HCT116 (cell line): ENCODE data around the gene DCTN3. TPM values are rescaled to one million over a fixed set of nuclear protein-coding genes. Genes with fewer than 3 reads are reported as not detected.

Experiments
- ATAC-seq: fragments of 200-7000 bp; cut with Tn5 transposase; 2 replicates; pipeline ENCODE4 v1.9.1; 2020; ENCODE audit warnings: mild to moderate bottlenecking, moderate library complexity
- BruUV-seq: library from RNA; stranded (reverse); fragments of 400-500 nt; replicated peaks from 2 replicates; lab custom pipeline; 2021; lab: Mats Ljungman, UMichigan
- CTCF ChIA-PET: fragments of 300-600 bp; sonication (Branson Sonifier 250); formaldehyde crosslinking; loops from one replicate; lab custom pipeline; 2021; ENCODE audit warnings: antibody characterized with exemption; lab: Charles Lee
- POLR2A ChIA-PET: fragments of 300-600, 350-600 bp; sonication (Branson Sonifier 250); formaldehyde crosslinking; loops from one replicate; lab custom pipeline; 2021; ENCODE audit warnings: antibody characterized with exemption; lab: Charles Lee
- RAD21 ChIA-PET, 2 experiments: fragments of 300-600 bp; sonication (Branson Sonifier 250); formaldehyde crosslinking; loops; one replicate each; lab custom pipeline; 2023; ENCODE audit warnings: low total read pairs in 2 of 2; ENCODE audit not compliant: uncharacterized antibody in 2 of 2, unreplicated experiment in 2 of 2, low non-redundant PET in 1 of 2; lab: Charles Lee
- DNase-seq: peaks from one replicate; pipeline ENCODE4 v3.0.0-alpha.2; 2010; ENCODE audit warnings: low read depth, low spot score
- H2AFZ ChIP-seq: fragments of 200-600 bp; shearing (Covaris generic), sonication (generic); 2 replicates; pipeline ENCODE4 v1.6.1; 2017; ENCODE audit warnings: low read depth, mixed run types, mixed read lengths, antibody characterized with exemption, low read length; ENCODE audit not compliant: poor library complexity, severe bottlenecking
- H3K27ac ChIP-seq: 2 replicates; pipeline ENCODE4 v1.5.1; 2012; ENCODE audit warnings: low read depth, low read length
- H3K27me3 ChIP-seq: fragments of 200-600 bp; sonication (generic); 2 replicates; pipeline ENCODE4 v1.6.1; 2016; ENCODE audit warnings: mixed run types, low read length, mixed read lengths; ENCODE audit not compliant: insufficient read depth
- H3K36me3 ChIP-seq, 2 experiments: fragments of 200-500 bp in 1 of 2; fragments of 200-600 bp in 1 of 2; sonication (Bioruptor generic) in 1 of 2; sonication (generic) in 1 of 2; 2 replicates each; pipeline versions ENCODE4 v1.5.1 to v1.6.1; 2014 to 2016; ENCODE audit warnings: low read length in 2 of 2, inconsistent platforms in 1 of 2, mixed read lengths in 1 of 2, mixed run types in 1 of 2; ENCODE audit not compliant: insufficient read depth in 2 of 2, control insufficient read depth in 1 of 2
- H3K4me1 ChIP-seq, 2 experiments: fragments of 200-600 bp in 1 of 2; sonication (generic) in 1 of 2; 2 replicates each; pipeline versions ENCODE4 v1.5.1 to v1.6.1; 2012 to 2017; ENCODE audit warnings: low read length in 2 of 2, inconsistent platforms in 1 of 2, mild to moderate bottlenecking in 1 of 2, mixed read lengths in 1 of 2, mixed run types in 1 of 2, moderate library complexity in 1 of 2; ENCODE audit not compliant: insufficient read depth in 2 of 2, control insufficient read depth in 1 of 2
- H3K4me2 ChIP-seq: fragments of 200-600 bp; sonication (generic); 2 replicates; pipeline ENCODE4 v1.6.1; 2017; ENCODE audit warnings: mixed run types, low read length, mixed read lengths
- H3K4me3 ChIP-seq, 2 experiments: fragments of 200-600 bp in 1 of 2; sonication (generic) in 1 of 2; replicated peaks in 1 of 2; 2 replicates each; pipeline ENCODE4 v1.5.1; 2011 to 2016; ENCODE audit warnings: low read length in 2 of 2, control low read depth in 1 of 2, low read depth in 1 of 2, mild to moderate bottlenecking in 1 of 2, mixed read lengths in 1 of 2, mixed run types in 1 of 2
- H3K79me2 ChIP-seq: fragments of 200-600 bp; sonication (generic); 2 replicates; pipeline ENCODE4 v1.6.1; 2017; ENCODE audit warnings: mild to moderate bottlenecking, mixed run types, low read length, moderate library complexity, mixed read lengths; ENCODE audit not compliant: insufficient read depth
- H3K9ac ChIP-seq: fragments of 200-600 bp; sonication (generic); 2 replicates; pipeline ENCODE4 v1.6.1; 2016; ENCODE audit warnings: low read length, mixed read lengths
- H3K9me2 ChIP-seq: fragments of 200-600 bp; sonication (generic), shearing (Covaris generic); 2 replicates; pipeline ENCODE4 v1.6.1; 2017; ENCODE audit warnings: mixed run types, mild to moderate bottlenecking, moderate library complexity; ENCODE audit not compliant: insufficient read depth
- H3K9me3 ChIP-seq, 2 experiments: fragments of 200-500 bp in 1 of 2; fragments of 200-600 bp in 1 of 2; sonication (Bioruptor generic) in 1 of 2; sonication (generic) in 1 of 2; 2 replicates each; pipeline ENCODE4 v1.6.1; 2014 to 2017; ENCODE audit warnings: low read length in 2 of 2, mixed read lengths in 2 of 2, inconsistent platforms in 1 of 2, low read depth in 1 of 2, mild to moderate bottlenecking in 1 of 2, mixed run types in 1 of 2, moderate library complexity in 1 of 2; ENCODE audit not compliant: control insufficient read depth in 1 of 2, insufficient read depth in 1 of 2
- H4K20me1 ChIP-seq: fragments of 200-600 bp; sonication (generic), shearing (Covaris generic); 2 replicates; pipeline ENCODE4 v1.6.1; 2017; ENCODE audit warnings: mixed run types, mild to moderate bottlenecking, moderate library complexity; ENCODE audit not compliant: insufficient read depth
- CTCF ChIP-seq, 3 experiments: fragments of 200-600 bp in 1 of 3; sonication (generic) in 1 of 3; IDR thresholded peaks in 2 of 3; conservative IDR thresholded peaks in 1 of 3; 2 replicates each; pipeline ENCODE4 v1.5.1; 2012 to 2017; ENCODE audit warnings: low read depth in 2 of 3, low read length in 2 of 3, antibody characterized with exemption in 1 of 3, borderline replicate concordance in 1 of 3, control low read depth in 1 of 3, mild to moderate bottlenecking in 1 of 3, mixed read lengths in 1 of 3, mixed run types in 1 of 3, moderate library complexity in 1 of 3; ENCODE audit not compliant: insufficient read depth in 1 of 3
- EGR1 ChIP-seq: IDR thresholded peaks from 2 replicates; pipeline ENCODE4 v1.6.1; 2012; ENCODE audit warnings: low read depth
- EZH2 ChIP-seq: fragments of 200-600 bp; sonication (generic); IDR thresholded peaks from 2 replicates; pipeline ENCODE4 v1.6.1; 2017; ENCODE audit warnings: antibody characterized with exemption, mixed run types
- FOSL1 ChIP-seq: IDR thresholded peaks from 2 replicates; pipeline ENCODE4 v1.6.1; 2012; ENCODE audit warnings: low read depth
- MAX ChIP-seq: IDR thresholded peaks from 2 replicates; pipeline ENCODE4 v1.6.1; 2012
- POLR2A ChIP-seq: IDR thresholded peaks from 2 replicates; pipeline ENCODE4 v1.7.0; 2011; ENCODE audit warnings: borderline replicate concordance; ENCODE audit not compliant: insufficient read depth, insufficient read length; ENCODE audit errors: extremely low read depth
- REST ChIP-seq: IDR thresholded peaks from 2 replicates; pipeline ENCODE4 v1.6.1; 2012; ENCODE audit warnings: low read depth
- SP1 ChIP-seq: IDR thresholded peaks from 2 replicates; pipeline ENCODE4 v1.6.1; 2012; ENCODE audit warnings: low read depth
- SRF ChIP-seq: IDR thresholded peaks from 2 replicates; pipeline ENCODE4 v1.6.1; 2012; ENCODE audit warnings: low read depth
- ZBTB33 ChIP-seq: IDR thresholded peaks from 2 replicates; pipeline ENCODE4 v1.6.1; 2011; ENCODE audit warnings: mild to moderate bottlenecking, low read length, moderate library complexity; ENCODE audit not compliant: insufficient replicate concordance; ENCODE audit errors: extremely low read depth
- ZFX ChIP-seq: fragments of 450-650 bp; IDR thresholded peaks from 2 replicates; pipeline ENCODE4 v1.6.1; 2017
- ZNF274 ChIP-seq: fragments of 200-500 bp; sonication (Bioruptor generic); IDR thresholded peaks from 2 replicates; pipeline ENCODE4 v1.6.1; 2014; ENCODE audit warnings: mild to moderate bottlenecking, low read depth, low read length, inconsistent platforms
- intact Hi-C: fragments of 100-400 bp; cut with micrococcal nuclease; formaldehyde crosslinking; loops from 2 replicates; pipeline ENCODE4 v1.10.0; 2022
- total RNA-seq: library from RNA; stranded (reverse); gene quantifications from one replicate; pipeline ENCODE4 v1.2.1, GENCODE V29; 2021; ENCODE audit not compliant: unreplicated experiment

Gene DCTN3
- total RNA-seq, 1 experiment from 2014 or later: 64.0 TPM

GRCh38 chr9:34646211-34647083 lies 26.2 kb upstream of the DCTN3 start, which contains the start of gene GALT (continued):
- TF ChIP-seq ZBTB33 (no peak), CTCF (IDR thresholded peaks at IDR 0.05 in 2 of 3, conservative IDR thresholded peaks at IDR 0.05 in 1 of 3; ENCODE audit: borderline replicate concordance in 1 of 3, insufficient read depth in 1 of 3, low read depth in 2 of 3, low read length in 2 of 3) (peak in 2 of 3 experiments; percentile 43 to 45; a peak in 4 of 6 replicates), SRF (no peak), MAX (no peak)

GRCh38 chr9:34644766-34645314 lies 24.5 kb upstream of the DCTN3 start:
- H2AFZ ChIP-seq: no peak overlapping the region
- no peaks in the 10 kb centered on the region for H3K9me3 ChIP-seq
- intact Hi-C loops: no loop called here
- CTCF ChIA-PET: interaction anchor here (1.2 kb wide), 1 partner anchor 11 kb away, joined by 3 read pairs; no protein-coding TSS in a partner anchor
- H3K4me2 ChIP-seq: no peak overlapping the region
- no peak overlapping the region for H3K9ac ChIP-seq
- RAD21 ChIA-PET: no interaction called here
- ATAC-seq: no peak
- no peaks in the 10 kb centered on the region for H4K20me1 ChIP-seq
- H3K36me3 ChIP-seq: peaks cover 0 to 6% of the 10 kb centered on the region in 2 experiments; a peak in 1 of 4 replicates
- H3K4me1 ChIP-seq: peaks cover 17 to 32% of the 10 kb centered on the region in 2 experiments; a peak in 3 of 4 replicates
- no peaks in the 10 kb centered on the region for H3K27me3 ChIP-seq
- no peak for DNase-seq
- no peak overlapping the region for H3K4me3 ChIP-seq
- POLR2A ChIA-PET: interaction anchor here (0.9 to 2.9 kb wide), 2 partner anchors 7 to 11 kb away, joined by 3 to 26 read pairs; partner anchors contain the start of gene SIGMAR1
- no TSS peak for BruUV-seq
- no peaks in the 10 kb centered on the region for H3K9me2 ChIP-seq
- H3K79me2 ChIP-seq: peaks cover 6% of the 10 kb centered on the region; the same call in 1 of the 2 replicates
- no peak overlapping the region for H3K27ac ChIP-seq
- no peak for TF ChIP-seq REST
- TF ChIP-seq FOSL1: no peak
- no peak for TF ChIP-seq EGR1
- TF ChIP-seq POLR2A: no peak
- no peak for TF ChIP-seq ZBTB33
- TF ChIP-seq EZH2: no peak
- no peak for TF ChIP-seq SP1
- no peak for TF ChIP-seq ZFX
- TF ChIP-seq ZNF274: no peak
